ENCODE measurements around the gene LIPT2.

The LIPT2 gene

DNA sequence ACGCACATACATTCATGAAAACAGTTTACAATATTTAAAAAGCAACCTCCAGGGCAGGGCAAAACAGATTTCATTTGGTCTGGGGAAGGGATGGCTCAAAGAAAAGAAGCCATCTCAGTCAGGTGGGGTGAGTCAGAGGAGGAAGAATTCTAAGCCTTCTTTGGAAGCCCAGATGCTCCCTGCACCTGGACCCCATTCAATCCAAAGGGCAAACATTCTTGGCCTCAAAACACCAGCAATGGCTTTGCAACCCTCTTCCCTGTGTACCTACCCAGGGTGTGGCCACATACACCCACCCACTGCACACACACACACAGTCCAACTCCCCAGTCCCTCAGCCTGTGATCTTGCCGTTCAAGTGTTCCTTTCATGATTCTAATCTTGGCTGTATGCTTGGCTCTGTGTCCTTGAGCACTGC lies 28.2 kb downstream of the LIPT2 start:
- Histone ChIP-seq H3K14ac (ENCODE audit: low read length in 2 of 2) (no peak overlapping the region), H3K9ac (ENCODE audit: low read length) (no peak overlapping the region), H3K9me3 (ENCODE audit: control insufficient read depth, low read length) (no peaks in the 10 kb centered on the region), H4K8ac (ENCODE audit: low read length) (no peak overlapping the region), H3K27ac (ENCODE audit: low read length, poor library complexity, severe bottlenecking) (no peak overlapping the region), H3K4me3 (ENCODE audit: insufficient read depth in 1 of 2, low read depth in 1 of 2, low read length in 2 of 2) (no peak overlapping the region), H2AFZ (ENCODE audit: low read depth, low read length) (no peak overlapping the region), H3K4ac (ENCODE audit: low read depth in 1 of 2, low read length in 2 of 2) (no peak overlapping the region), H3K79me1 (replicated peaks; ENCODE audit: low read length, poor library complexity, severe bottlenecking) (peaks cover 16% of the 10 kb centered on the region), H3K23ac (ENCODE audit: low read length in 2 of 2) (no peak overlapping the region), H4K91ac (ENCODE audit: low read length) (no peak overlapping the region), H2BK15ac (ENCODE audit: low read depth, poor library complexity, severe bottlenecking) (no peak overlapping the region), H2BK120ac (ENCODE audit: low read depth, low read length) (no peak overlapping the region), H3K36me3 (ENCODE audit: control insufficient read depth in 1 of 2, insufficient read depth in 2 of 2, low read depth in 1 of 2, low read length in 2 of 2) (peaks cover 0 to 14% of the 10 kb centered on the region in 2 experiments), H2BK12ac (ENCODE audit: low read length in 2 of 2) (no peak overlapping the region), H3K4me2 (ENCODE audit: low read length, poor library complexity, severe bottlenecking) (peak overlapping the region; percentile 3), H3K18ac (ENCODE audit: low read depth in 1 of 2, low read length in 2 of 2) (no peak overlapping the region), H2AK5ac (ENCODE audit: low read length, severe bottlenecking) (peak overlapping the region; percentile 21), H3K27me3 (ENCODE audit: control insufficient read depth in 1 of 2, insufficient read depth in 1 of 2, low read length in 2 of 2) (peaks cover 0 to 74% of the 10 kb centered on the region in 2 experiments), H3K4me1 (ENCODE audit: control insufficient read depth, insufficient read depth, low read depth, low read length) (peaks cover 22% of the 10 kb centered on the region), H2BK5ac (ENCODE audit: low read depth, low read length, poor library complexity, severe bottlenecking) (no peak overlapping the region)
- WGBS, result 86% methylated on average over 2 of the region's 2 CpGs
- no peak for DNase-seq

GRCh38 chr11:74464746-74465145 lies 28.8 kb downstream of the LIPT2 start:
- no peaks in the 10 kb centered on the region for H3K9me3 ChIP-seq (ENCODE audit: control insufficient read depth, low read length)
- H4K8ac ChIP-seq (ENCODE audit: low read length), result no peak overlapping the region
- H3K4ac ChIP-seq (ENCODE audit: low read depth in 1 of 2, low read length in 2 of 2), result no peak overlapping the region
- no peak for DNase-seq
- H2BK5ac ChIP-seq (ENCODE audit: low read depth, low read length, poor library complexity, severe bottlenecking), result no peak overlapping the region
- H3K36me3 ChIP-seq (ENCODE audit: control insufficient read depth in 1 of 2, insufficient read depth in 2 of 2, low read depth in 1 of 2, low read length in 2 of 2), result peaks cover 0 to 16% of the 10 kb centered on the region in 2 experiments
- no peak overlapping the region for H2BK12ac ChIP-seq (ENCODE audit: low read length in 2 of 2)
- no peak overlapping the region for H3K9ac ChIP-seq (ENCODE audit: low read length)
- no peak overlapping the region for H3K27ac ChIP-seq (ENCODE audit: low read length, poor library complexity, severe bottlenecking)
- no peak overlapping the region for H2AFZ ChIP-seq (ENCODE audit: low read depth, low read length)
- H2BK120ac ChIP-seq (ENCODE audit: low read depth, low read length), result no peak overlapping the region
- H2AK5ac ChIP-seq (ENCODE audit: low read length, severe bottlenecking), result peak overlapping the region; percentile 26
- H3K14ac ChIP-seq (ENCODE audit: low read length in 2 of 2), result no peak overlapping the region
- H3K79me1 ChIP-seq (replicated peaks; ENCODE audit: low read length, poor library complexity, severe bottlenecking), result peaks cover 18% of the 10 kb centered on the region
- peaks cover 0 to 73% of the 10 kb centered on the region in 2 experiments for H3K27me3 ChIP-seq (ENCODE audit: control insufficient read depth in 1 of 2, insufficient read depth in 1 of 2, low read length in 2 of 2)
- H3K18ac ChIP-seq (ENCODE audit: low read depth in 1 of 2, low read length in 2 of 2), result no peak overlapping the region
- no CpG with 5 or more reads among the region's 1 CpG for WGBS
- no peak overlapping the region for H3K23ac ChIP-seq (ENCODE audit: low read length in 2 of 2)
- H2BK15ac ChIP-seq (ENCODE audit: low read depth, poor library complexity, severe bottlenecking), result no peak overlapping the region
- no peak overlapping the region for H4K91ac ChIP-seq (ENCODE audit: low read length)
- no peak overlapping the region for H3K4me3 ChIP-seq (ENCODE audit: insufficient read depth in 1 of 2, low read depth in 1 of 2, low read length in 2 of 2)
- H3K4me2 ChIP-seq (ENCODE audit: low read length, poor library complexity, severe bottlenecking), result no peak overlapping the region
- peaks cover 22% of the 10 kb centered on the region for H3K4me1 ChIP-seq (ENCODE audit: control insufficient read depth, insufficient read depth, low read depth, low read length)

DNA sequence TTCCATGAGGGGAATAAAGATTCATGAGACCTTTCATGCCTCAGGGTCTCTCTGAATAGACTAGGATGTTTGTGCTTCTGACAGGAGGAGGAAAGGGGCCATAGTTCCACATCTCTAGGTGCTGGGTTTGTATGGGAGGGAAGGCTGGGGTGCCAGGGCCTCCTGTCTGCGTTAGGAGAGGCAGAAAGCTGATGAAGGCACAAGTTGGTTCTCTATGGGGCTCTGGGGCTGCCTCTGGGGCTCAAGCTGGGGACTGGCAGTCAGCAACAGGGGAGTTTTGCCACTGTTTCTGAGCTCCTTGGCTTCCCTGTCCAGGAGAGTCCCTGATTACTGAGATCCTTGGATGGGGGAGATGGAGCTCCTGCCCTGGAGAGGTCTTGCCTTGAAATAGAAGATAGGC lies 30.3 kb downstream of the LIPT2 start:
- Histone ChIP-seq H3K27ac (ENCODE audit: low read length, poor library complexity, severe bottlenecking) (no peak overlapping the region), H2BK15ac (ENCODE audit: low read depth, poor library complexity, severe bottlenecking) (no peak overlapping the region), H3K36me3 (ENCODE audit: control insufficient read depth in 1 of 2, insufficient read depth in 2 of 2, low read depth in 1 of 2, low read length in 2 of 2) (peaks cover 0 to 26% of the 10 kb centered on the region in 2 experiments), H3K4ac (ENCODE audit: low read depth in 1 of 2, low read length in 2 of 2) (no peak overlapping the region), H2AFZ (ENCODE audit: low read depth, low read length) (no peak overlapping the region), H3K23ac (ENCODE audit: low read length in 2 of 2) (no peak overlapping the region), H2BK5ac (ENCODE audit: low read depth, low read length, poor library complexity, severe bottlenecking) (no peak overlapping the region), H3K4me1 (ENCODE audit: control insufficient read depth, insufficient read depth, low read depth, low read length) (peaks cover 19% of the 10 kb centered on the region), H3K4me2 (ENCODE audit: low read length, poor library complexity, severe bottlenecking) (no peak overlapping the region), H3K9ac (ENCODE audit: low read length) (no peak overlapping the region), H3K9me3 (ENCODE audit: control insufficient read depth, low read length) (no peaks in the 10 kb centered on the region), H4K91ac (ENCODE audit: low read length) (no peak overlapping the region), H3K27me3 (ENCODE audit: control insufficient read depth in 1 of 2, insufficient read depth in 1 of 2, low read length in 2 of 2) (peaks cover 0 to 58% of the 10 kb centered on the region in 2 experiments), H2AK5ac (ENCODE audit: low read length, severe bottlenecking) (peak overlapping the region; percentile 38), H3K79me1 (replicated peaks; ENCODE audit: low read length, poor library complexity, severe bottlenecking) (peaks cover 18% of the 10 kb centered on the region), H2BK120ac (ENCODE audit: low read depth, low read length) (no peak overlapping the region), H3K4me3 (ENCODE audit: insufficient read depth in 1 of 2, low read depth in 1 of 2, low read length in 2 of 2) (no peak overlapping the region), H4K8ac (ENCODE audit: low read length) (no peak overlapping the region), H2BK12ac (ENCODE audit: low read length in 2 of 2) (no peak overlapping the region), H3K14ac (ENCODE audit: low read length in 2 of 2) (no peak overlapping the region), H3K18ac (ENCODE audit: low read depth in 1 of 2, low read length in 2 of 2) (no peak overlapping the region)
- 59% methylated on average over 1 of the region's 1 CpG for WGBS
- DNase-seq, result no peak

DNA sequence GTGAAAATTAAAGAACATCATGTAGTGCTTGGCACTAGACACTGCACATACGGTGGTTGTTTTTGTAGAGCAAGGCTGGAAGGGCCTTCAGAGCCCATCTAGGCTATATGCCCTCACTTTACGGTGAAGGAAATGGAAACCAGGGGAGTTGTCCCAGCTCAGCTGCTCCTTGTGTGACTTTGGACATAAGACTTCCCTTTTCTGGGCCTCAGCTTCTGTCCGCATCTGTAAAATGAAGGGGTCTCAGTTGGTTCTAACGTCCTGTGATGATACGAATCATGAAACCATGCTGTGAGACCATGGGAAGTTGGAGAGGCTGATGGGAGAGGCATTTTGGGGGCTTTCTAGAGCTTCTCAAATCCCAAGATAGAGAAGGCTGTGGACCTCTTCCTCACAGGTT lies 30.9 kb downstream of the LIPT2 start:
- Histone ChIP-seq H2BK12ac (ENCODE audit: low read length in 2 of 2) (no peak overlapping the region), H3K36me3 (ENCODE audit: control insufficient read depth in 1 of 2, insufficient read depth in 2 of 2, low read depth in 1 of 2, low read length in 2 of 2) (peaks cover 0 to 26% of the 10 kb centered on the region in 2 experiments), H3K4me1 (ENCODE audit: control insufficient read depth, insufficient read depth, low read depth, low read length) (peaks cover 14% of the 10 kb centered on the region), H3K9me3 (ENCODE audit: control insufficient read depth, low read length) (no peaks in the 10 kb centered on the region), H3K27ac (ENCODE audit: low read length, poor library complexity, severe bottlenecking) (no peak overlapping the region), H3K27me3 (ENCODE audit: control insufficient read depth in 1 of 2, insufficient read depth in 1 of 2, low read length in 2 of 2) (peaks cover 0 to 52% of the 10 kb centered on the region in 2 experiments), H3K14ac (ENCODE audit: low read length in 2 of 2) (no peak overlapping the region), H3K4ac (ENCODE audit: low read depth in 1 of 2, low read length in 2 of 2) (no peak overlapping the region), H2BK120ac (ENCODE audit: low read depth, low read length) (no peak overlapping the region), H3K79me1 (replicated peaks; ENCODE audit: low read length, poor library complexity, severe bottlenecking) (peaks cover 18% of the 10 kb centered on the region), H3K18ac (ENCODE audit: low read depth in 1 of 2, low read length in 2 of 2) (no peak overlapping the region), H3K9ac (ENCODE audit: low read length) (no peak overlapping the region), H2AFZ (ENCODE audit: low read depth, low read length) (no peak overlapping the region), H4K8ac (ENCODE audit: low read length) (no peak overlapping the region), H2AK5ac (ENCODE audit: low read length, severe bottlenecking) (no peak overlapping the region), H4K91ac (ENCODE audit: low read length) (no peak overlapping the region), H3K23ac (ENCODE audit: low read length in 2 of 2) (no peak overlapping the region), H2BK15ac (ENCODE audit: low read depth, poor library complexity, severe bottlenecking) (no peak overlapping the region), H2BK5ac (ENCODE audit: low read depth, low read length, poor library complexity, severe bottlenecking) (no peak overlapping the region), H3K4me2 (ENCODE audit: low read length, poor library complexity, severe bottlenecking) (no peak overlapping the region), H3K4me3 (ENCODE audit: insufficient read depth in 1 of 2, low read depth in 1 of 2, low read length in 2 of 2) (no peak overlapping the region)
- 95% methylated on average over 5 of the region's 5 CpGs for WGBS
- DNase-seq, result no peak
